Progenitor cell of endocrine pancreas (in vitro differentiated cells): ENCODE results near the gene DNER. TPM values are rescaled to one million over a fixed set of nuclear protein-coding genes. Genes with fewer than 3 reads are reported as not detected.
"Not testable (repeated sequence)": the region's sequence is repeated elsewhere in the genome, so short reads cannot be mapped to it uniquely, and the experiment has no call there.

ENCODE experiments used
- DNase-seq: peaks from one replicate; pipeline ENCODE4 v3.0.0; 2021; ENCODE audit warnings: low spot score; ENCODE audit not compliant: unreplicated experiment
- H3K27ac Mint-ChIP-seq: 2 replicates; pipeline ENCODE4 v1.8.0; 2021; ENCODE audit warnings: mild to moderate bottlenecking, moderate library complexity, mixed read lengths
- H3K27me3 Mint-ChIP-seq: 2 replicates; pipeline ENCODE4 v1.8.0; 2021; ENCODE audit warnings: mixed read lengths
- H3K36me3 Mint-ChIP-seq: 2 replicates; pipeline ENCODE4 v1.8.0; 2022; ENCODE audit warnings: mixed read lengths; ENCODE audit not compliant: insufficient read depth
- H3K4me1 Mint-ChIP-seq: 2 replicates; pipeline ENCODE4 v1.8.0; 2021; ENCODE audit warnings: low read depth, mixed read lengths
- H3K4me3 Mint-ChIP-seq: 2 replicates; pipeline ENCODE4 v1.8.0; 2021; ENCODE audit warnings: low read depth, mild to moderate bottlenecking, moderate library complexity, mixed read lengths
- H3K9me3 Mint-ChIP-seq: 2 replicates; pipeline ENCODE4 v1.8.0; 2021; ENCODE audit warnings: low read depth, mixed read lengths
- CTCF ChIP-seq: fragments of 200-600 bp; sonication (generic); IDR thresholded peaks from one replicate; pipeline ENCODE4 v1.5.0; 2021; ENCODE audit warnings: antibody characterized with exemption, mild to moderate bottlenecking; ENCODE audit not compliant: unreplicated experiment
- total RNA-seq: library from RNA; stranded (reverse); gene quantifications from 2 replicates; pipeline ENCODE4 v1.2.1, GENCODE V29; 2021

DNER gene
- total RNA-seq, 1 donor from 2014 or later, result 0.91 TPM

DNA sequence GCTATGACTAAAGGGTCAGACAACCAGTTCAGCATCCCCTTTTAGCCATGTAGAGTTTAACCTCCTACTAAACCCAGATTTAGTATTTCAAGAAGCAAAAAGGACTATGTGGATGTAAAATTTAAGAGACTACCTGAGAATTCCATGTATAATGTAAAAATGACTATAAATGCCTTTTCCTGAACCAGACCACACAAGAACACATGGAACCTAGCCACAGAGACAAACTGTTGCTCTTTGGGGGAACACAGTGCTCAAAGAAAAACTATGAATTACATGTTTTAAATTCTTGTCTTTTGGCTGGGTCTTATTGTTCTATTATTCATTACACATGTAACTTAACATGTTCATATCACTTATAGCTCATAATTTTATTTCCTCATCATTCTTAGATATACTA is 192.8 kb downstream of the DNER start:
- Mint-ChIP-seq H3K4me3 (no peak overlapping the region), H3K9me3 (peaks cover 3% of the 10 kb centered on the region), H3K36me3 (no peaks in the 10 kb centered on the region), H3K27me3 (no peaks in the 10 kb centered on the region), H3K27ac (no peak overlapping the region), H3K4me1 (no peaks in the 10 kb centered on the region)
- no peak for TF ChIP-seq CTCF
- no peak for DNase-seq

- Mint-ChIP-seq H3K27ac (no peak overlapping the region), H3K9me3 (peaks cover 3% of the 10 kb centered on the region), H3K4me1 (no peaks in the 10 kb centered on the region), H3K27me3 (no peaks in the 10 kb centered on the region), H3K36me3 (no peaks in the 10 kb centered on the region), H3K4me3 (no peak overlapping the region)
- TF ChIP-seq CTCF, result no peak
- no peak for DNase-seq
Observed at GRCh38 chr2:229520691-229521096, 193.7 kb downstream of the DNER start.

DNA sequence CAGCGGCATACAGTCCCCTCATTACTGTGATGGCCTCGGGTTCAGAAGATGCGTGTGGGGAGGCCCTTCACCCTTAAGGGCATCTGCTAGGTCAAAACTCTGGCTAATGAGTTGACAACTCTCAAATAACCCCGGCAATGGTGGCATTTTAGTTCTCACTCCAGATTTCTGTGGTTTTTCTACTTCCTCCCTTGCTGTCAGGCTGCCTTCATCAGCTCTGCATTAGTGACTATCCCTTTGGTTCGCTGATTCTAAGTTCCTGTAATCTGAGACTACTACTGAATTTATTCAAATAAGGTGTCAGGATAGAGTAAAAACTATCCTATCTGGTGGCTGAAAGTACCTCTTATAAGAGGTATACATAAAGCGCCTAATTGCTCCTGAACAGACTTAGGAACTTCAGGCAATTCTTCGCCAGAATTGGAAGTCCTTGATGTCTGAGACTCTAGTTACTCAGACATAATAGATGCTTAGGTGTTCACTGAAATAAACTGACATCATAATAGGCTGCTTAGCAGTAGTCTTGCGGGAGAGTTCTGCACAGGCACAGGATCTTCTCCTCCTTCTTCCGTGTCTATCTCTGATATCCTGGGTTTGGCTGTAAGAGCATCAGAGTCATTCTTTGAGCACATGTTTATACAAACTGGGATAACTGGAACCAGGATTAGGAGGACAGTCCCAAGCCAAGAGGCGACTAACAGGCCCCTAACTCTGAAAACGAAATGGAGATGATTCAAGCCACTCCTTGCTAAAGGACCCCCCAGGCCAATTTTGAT is 194.5 kb downstream of the DNER start:
- no peaks in the 10 kb centered on the region for H3K27me3 Mint-ChIP-seq
- H3K4me1 Mint-ChIP-seq, result no peaks in the 10 kb centered on the region
- peaks cover 3% of the 10 kb centered on the region for H3K9me3 Mint-ChIP-seq
- H3K4me3 Mint-ChIP-seq, result no peak overlapping the region
- no peak overlapping the region for H3K27ac Mint-ChIP-seq
- no peaks in the 10 kb centered on the region for H3K36me3 Mint-ChIP-seq
- DNase-seq, result no peak
- TF ChIP-seq CTCF, result no peak

DNA sequence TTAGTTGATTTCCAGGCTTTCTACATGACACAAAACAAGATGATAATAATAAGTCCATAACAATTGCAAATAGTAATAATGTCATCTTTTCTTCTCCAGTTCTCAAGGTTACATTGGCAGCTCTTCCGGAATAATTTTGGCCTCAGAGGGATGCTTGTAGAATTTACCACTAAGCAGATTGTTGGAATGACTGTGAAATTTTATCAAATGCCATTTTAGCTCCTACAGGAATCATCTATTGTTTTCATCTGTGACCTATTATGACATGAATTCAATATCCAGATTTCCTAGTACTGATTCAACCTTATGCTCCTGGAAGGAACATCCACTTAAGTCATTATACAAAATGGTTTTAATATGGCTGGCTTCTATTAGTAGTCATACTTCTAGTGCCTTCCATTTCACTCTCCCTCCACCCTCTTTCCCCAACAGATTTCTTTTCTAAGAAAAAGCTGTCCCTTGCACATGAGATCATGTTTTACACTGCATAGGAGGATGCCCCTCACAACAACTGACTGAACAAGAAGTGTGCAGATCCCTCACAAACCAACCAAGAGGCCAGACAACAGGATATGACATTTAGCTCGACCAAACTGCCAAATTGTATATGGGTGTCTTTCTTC is 200.0 kb downstream of the DNER start:
- Mint-ChIP-seq H3K9me3 (peaks cover 3% of the 10 kb centered on the region), H3K4me1 (no peaks in the 10 kb centered on the region), H3K27me3 (no peaks in the 10 kb centered on the region), H3K27ac (no peak overlapping the region), H3K36me3 (no peaks in the 10 kb centered on the region), H3K4me3 (no peak overlapping the region)
- DNase-seq, result no peak
- TF ChIP-seq CTCF, result no peak

DNA sequence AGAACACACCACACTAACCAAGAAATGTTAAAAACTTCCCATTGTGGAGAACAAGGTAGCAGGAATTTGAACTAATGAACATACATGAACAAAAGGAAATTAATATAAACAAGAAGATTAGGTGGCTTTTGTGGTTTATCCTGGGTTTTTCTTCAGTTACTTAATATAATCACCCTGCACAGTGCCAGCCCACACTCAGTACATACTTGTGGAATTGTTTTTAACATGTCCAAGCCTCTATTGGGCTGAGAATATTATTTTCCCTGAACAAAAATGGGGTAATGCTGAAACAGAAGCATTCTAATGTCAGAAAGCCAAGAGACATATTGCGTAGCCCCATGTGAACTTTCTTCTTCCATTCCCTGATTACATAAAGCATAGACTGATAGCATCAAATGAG is 202.8 kb downstream of the DNER start:
- H3K9me3 Mint-ChIP-seq, result no peaks in the 10 kb centered on the region
- DNase-seq, result no peak
- no peaks in the 10 kb centered on the region for H3K4me1 Mint-ChIP-seq
- no peaks in the 10 kb centered on the region for H3K36me3 Mint-ChIP-seq
- no peak overlapping the region for H3K27ac Mint-ChIP-seq
- H3K27me3 Mint-ChIP-seq, result no peaks in the 10 kb centered on the region
- no peak for TF ChIP-seq CTCF
- H3K4me3 Mint-ChIP-seq, result no peak overlapping the region

DNA sequence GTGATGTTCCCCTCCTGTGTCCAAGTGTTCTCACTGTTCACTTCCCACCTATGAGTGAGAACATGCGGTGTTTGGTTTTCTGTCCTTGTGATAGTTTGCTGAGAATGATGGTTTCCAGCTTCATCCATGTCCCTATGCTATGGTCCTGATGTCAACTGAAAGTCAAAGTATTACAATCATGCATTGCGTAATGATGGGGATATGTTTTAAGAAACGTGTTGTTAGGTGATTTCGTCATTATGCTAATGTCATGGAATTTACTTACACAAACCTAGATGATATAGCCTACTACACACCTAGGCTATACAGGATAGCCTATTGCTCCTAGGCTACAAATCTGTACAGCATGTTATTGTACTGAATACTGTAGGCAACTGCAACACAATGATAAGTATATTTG is 207.7 kb downstream of the DNER start:
- H3K27me3 Mint-ChIP-seq, DNase-seq, H3K4me1 Mint-ChIP-seq, H3K36me3 Mint-ChIP-seq, H3K27ac Mint-ChIP-seq, H3K9me3 Mint-ChIP-seq, H3K4me3 Mint-ChIP-seq: not testable (repeated sequence)
